ENCODE measurements around the gene CDH13.

CDH13 gene

GRCh38 chr16:83438326-83438725 is 811.6 kb downstream of the CDH13 start:
- TF ChIP-seq RARB (CRISPR knock-in tag; IDR thresholded peaks at IDR 0.05) (no peak), TCF4 (CRISPR knock-in tag; IDR thresholded peaks at IDR 0.05; ENCODE audit: borderline replicate concordance) (no peak), OSR1 (CRISPR knock-in tag; IDR thresholded peaks at IDR 0.05) (no peak), ISL1 (CRISPR knock-in tag; IDR thresholded peaks at IDR 0.05) (no peak), TSHZ2 (CRISPR knock-in tag; IDR thresholded peaks at IDR 0.05) (no peak), ESRRG (CRISPR knock-in tag; IDR thresholded peaks at IDR 0.05) (no peak), ZNF70 (CRISPR knock-in tag; IDR thresholded peaks at IDR 0.05) (no peak)
- ATAC-seq, result no peak

- ATAC-seq, result no peak
- TF ChIP-seq ZC3H10 (CRISPR knock-in tag; IDR thresholded peaks at IDR 0.05), result no peak
- TF ChIP-seq RARB (CRISPR knock-in tag; IDR thresholded peaks at IDR 0.05), result no peak
- no peak for TF ChIP-seq PPARA (CRISPR knock-in tag; IDR thresholded peaks at IDR 0.05; ENCODE audit: borderline replicate concordance)
- no peak for TF ChIP-seq SNAI2 (CRISPR knock-in tag; IDR thresholded peaks at IDR 0.05)
- no peak for TF ChIP-seq ZNF565 (CRISPR knock-in tag; conservative IDR thresholded peaks at IDR 0.05; ENCODE audit: low read depth)
- TF ChIP-seq, protein P1, sequence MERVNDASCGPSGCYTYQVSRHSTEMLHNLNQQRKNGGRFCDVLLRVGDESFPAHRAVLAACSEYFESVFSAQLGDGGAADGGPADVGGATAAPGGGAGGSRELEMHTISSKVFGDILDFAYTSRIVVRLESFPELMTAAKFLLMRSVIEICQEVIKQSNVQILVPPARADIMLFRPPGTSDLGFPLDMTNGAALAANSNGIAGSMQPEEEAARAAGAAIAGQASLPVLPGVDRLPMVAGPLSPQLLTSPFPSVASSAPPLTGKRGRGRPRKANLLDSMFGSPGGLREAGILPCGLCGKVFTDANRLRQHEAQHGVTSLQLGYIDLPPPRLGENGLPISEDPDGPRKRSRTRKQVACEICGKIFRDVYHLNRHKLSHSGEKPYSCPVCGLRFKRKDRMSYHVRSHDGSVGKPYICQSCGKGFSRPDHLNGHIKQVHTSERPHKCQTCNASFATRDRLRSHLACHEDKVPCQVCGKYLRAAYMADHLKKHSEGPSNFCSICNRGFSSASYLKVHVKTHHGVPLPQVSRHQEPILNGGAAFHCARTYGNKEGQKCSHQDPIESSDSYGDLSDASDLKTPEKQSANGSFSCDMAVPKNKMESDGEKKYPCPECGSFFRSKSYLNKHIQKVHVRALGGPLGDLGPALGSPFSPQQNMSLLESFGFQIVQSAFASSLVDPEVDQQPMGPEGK (CRISPR knock-in tag; IDR thresholded peaks at IDR 0.05; ENCODE audit: borderline replicate concordance), result no peak
- TF ChIP-seq, protein P2, sequence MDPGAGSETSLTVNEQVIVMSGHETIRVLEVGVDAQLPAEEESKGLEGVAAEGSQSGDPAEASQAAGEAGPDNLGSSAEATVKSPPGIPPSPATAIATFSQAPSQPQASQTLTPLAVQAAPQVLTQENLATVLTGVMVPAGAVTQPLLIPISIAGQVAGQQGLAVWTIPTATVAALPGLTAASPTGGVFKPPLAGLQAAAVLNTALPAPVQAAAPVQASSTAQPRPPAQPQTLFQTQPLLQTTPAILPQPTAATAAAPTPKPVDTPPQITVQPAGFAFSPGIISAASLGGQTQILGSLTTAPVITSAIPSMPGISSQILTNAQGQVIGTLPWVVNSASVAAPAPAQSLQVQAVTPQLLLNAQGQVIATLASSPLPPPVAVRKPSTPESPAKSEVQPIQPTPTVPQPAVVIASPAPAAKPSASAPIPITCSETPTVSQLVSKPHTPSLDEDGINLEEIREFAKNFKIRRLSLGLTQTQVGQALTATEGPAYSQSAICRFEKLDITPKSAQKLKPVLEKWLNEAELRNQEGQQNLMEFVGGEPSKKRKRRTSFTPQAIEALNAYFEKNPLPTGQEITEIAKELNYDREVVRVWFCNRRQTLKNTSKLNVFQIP (CRISPR knock-in tag; IDR thresholded peaks at IDR 0.05; ENCODE audit: borderline replicate concordance, low read depth), result no peak
- no peak for TF ChIP-seq ZFP3 (CRISPR knock-in tag; IDR thresholded peaks at IDR 0.05)
- no peak for TF ChIP-seq TSHZ2 (CRISPR knock-in tag; IDR thresholded peaks at IDR 0.05)
- TF ChIP-seq ZNF70 (CRISPR knock-in tag; IDR thresholded peaks at IDR 0.05), result no peak
- TF ChIP-seq GLIS3 (CRISPR knock-in tag; IDR thresholded peaks at IDR 0.05), result no peak
- no peak for TF ChIP-seq BACH2 (CRISPR knock-in tag; IDR thresholded peaks at IDR 0.05; ENCODE audit: borderline replicate concordance)
These were observed 812.6 kb downstream of the CDH13 start for GRCh38 chr16:83439412-83439811.

- TF ChIP-seq OSR1 (CRISPR knock-in tag; IDR thresholded peaks at IDR 0.05) (no peak), ZC3H10 (CRISPR knock-in tag; IDR thresholded peaks at IDR 0.05) (no peak), ZNF565 (CRISPR knock-in tag; conservative IDR thresholded peaks at IDR 0.05; ENCODE audit: low read depth) (no peak), RARB (CRISPR knock-in tag; IDR thresholded peaks at IDR 0.05) (no peak), BACH2 (CRISPR knock-in tag; IDR thresholded peaks at IDR 0.05; ENCODE audit: borderline replicate concordance) (no peak), SNAI2 (CRISPR knock-in tag; IDR thresholded peaks at IDR 0.05) (no peak), TSHZ2 (CRISPR knock-in tag; IDR thresholded peaks at IDR 0.05) (no peak), TCF4 (CRISPR knock-in tag; IDR thresholded peaks at IDR 0.05; ENCODE audit: borderline replicate concordance) (no peak), ARNTL (CRISPR knock-in tag; IDR thresholded peaks at IDR 0.05; ENCODE audit: borderline replicate concordance, low read depth) (no peak), PPARA (CRISPR knock-in tag; IDR thresholded peaks at IDR 0.05; ENCODE audit: borderline replicate concordance) (no peak), ZNF8 (CRISPR knock-in tag; IDR thresholded peaks at IDR 0.05) (no peak)
- TF ChIP-seq, protein P2 (CRISPR knock-in tag; IDR thresholded peaks at IDR 0.05; ENCODE audit: borderline replicate concordance, low read depth), result no peak
- peak; percentile 21; the same call in 1 of the 3 replicates for ATAC-seq
These were observed 814.7 kb downstream of the CDH13 start for GRCh38 chr16:83441517-83441916.

All from SK-N-SH treated with all-trans-retinoic acid at 6 μM for 48 hours (cell line).